T47D (cell line): ENCODE measurements around the gene TAS2R30.
"Not testable (repeated sequence)": the region's sequence is repeated elsewhere in the genome, so short reads cannot be mapped to it uniquely, and the experiment has no call there.

Experiments
- DNase-seq, 2 experiments: peaks; one replicate each; pipeline versions ENCODE4 v3.0.0 to v3.0.0-alpha.2; 2011 to 2012; ENCODE audit warnings: low read depth in 1 of 2, low spot score in 1 of 2
- JUND ChIP-seq: IDR thresholded peaks from 2 replicates; pipeline ENCODE4 v1.6.1; 2012; ENCODE audit warnings: low read depth
- in situ Hi-C: cut with HindIII; loops from 2 replicates; pipeline ENCODE4 v1.10.0; 2016; ENCODE audit warnings: low sequenced_read_pairs, low pct_unique_long_range_greater_than_20kb

Gene TAS2R30

GRCh38 chr12:11152725-11153124, 18.3 kb upstream of the TAS2R30 start:
- DNase-seq = no peak
- in situ Hi-C loops = no loop called here
- no peak for TF ChIP-seq JUND

- TF ChIP-seq JUND = no peak
- DNase-seq = no peak
- in situ Hi-C loops = no loop called here
Measured at GRCh38 chr12:11150832-11151231, 16.4 kb upstream of the TAS2R30 start.

GRCh38 chr12:11147420-11147819, 13.0 kb upstream of the TAS2R30 start:
- in situ Hi-C loops = no loop called here
- TF ChIP-seq JUND = no peak
- no peak for DNase-seq

- no peak for DNase-seq
- TF ChIP-seq JUND = no peak
- in situ Hi-C loops = no loop called here
Measured at GRCh38 chr12:11144297-11144696, 9.9 kb upstream of the TAS2R30 start.

- no peak for DNase-seq
- in situ Hi-C loops = no loop called here
- no peak for TF ChIP-seq JUND
Measured at GRCh38 chr12:11143352-11143751, 8.9 kb upstream of the TAS2R30 start.

GRCh38 chr12:11136075-11136474, 1.6 kb upstream of the TAS2R30 start:
- in situ Hi-C loops = no loop called here
- no peak for TF ChIP-seq JUND
- no peak for DNase-seq

GRCh38 chr12:11133816-11134215, 628 bp downstream of the TAS2R30 start:
- in situ Hi-C loops = no loop called here
- no peak for TF ChIP-seq JUND
- no peak for DNase-seq

GRCh38 chr12:11133162-11133561, 1.3 kb downstream of the TAS2R30 start:
- no peak for DNase-seq

GRCh38 chr12:11130999-11131398, 3.4 kb downstream of the TAS2R30 start:
- in situ Hi-C loops = no loop called here
- no peak for TF ChIP-seq JUND
- no peak for DNase-seq

More at GRCh38 chr12:11133162-11133561, 1.3 kb downstream of the TAS2R30 start:
- in situ Hi-C loops = no loop called here
- no peak for TF ChIP-seq JUND

- no peak for DNase-seq
- no peak for TF ChIP-seq JUND
- in situ Hi-C loops = no loop called here
Measured at GRCh38 chr12:11130382-11130781, 4.1 kb downstream of the TAS2R30 start.

- DNase-seq, in situ Hi-C loops: not testable (repeated sequence)
Measured at GRCh38 chr12:11114130-11114529, 20.3 kb downstream of the TAS2R30 start.

- DNase-seq, in situ Hi-C loops: not testable (repeated sequence)
Measured at GRCh38 chr12:11111213-11111612, 23.2 kb downstream of the TAS2R30 start.

- in situ Hi-C loops = no loop called here
- DNase-seq = no peak
- no peak for TF ChIP-seq JUND
Measured at GRCh38 chr12:11108862-11109261, 25.6 kb downstream of the TAS2R30 start.

GRCh38 chr12:11107719-11108118, 26.7 kb downstream of the TAS2R30 start:
- in situ Hi-C loops = no loop called here

More at GRCh38 chr12:11107719-11108118, 26.7 kb downstream of the TAS2R30 start:
- DNase-seq = no peak
- no peak for TF ChIP-seq JUND
